HepG2 (cell line): ENCODE data around the gene SFXN5.

Experiments used
- CTCF ChIP-seq: sonication (generic); formaldehyde crosslinking; IDR thresholded peaks from 2 replicates; pipeline ENCODE4 v1.5.0; 2020; ENCODE audit warnings: mild to moderate bottlenecking, missing genetic modification reagents, moderate library complexity
- KDM3A ChIP-seq: IDR thresholded peaks from 2 replicates; pipeline ENCODE4 v1.6.1; 2018; ENCODE audit warnings: low read depth, missing compliant biosample characterization
- RAD21 ChIP-seq: fragments of 450-650 bp; formaldehyde crosslinking; IDR thresholded peaks from 2 replicates; pipeline ENCODE4 v1.5.0; 2020; ENCODE audit warnings: mild to moderate bottlenecking
- ZNF274 ChIP-seq: sonication (generic); formaldehyde crosslinking; IDR thresholded peaks from 2 replicates; pipeline ENCODE4 v1.5.1; 2020; ENCODE audit warnings: mild to moderate bottlenecking, missing genetic modification reagents
- ZNF7 ChIP-seq: IDR thresholded peaks from 2 replicates; pipeline ENCODE4 v1.6.1; 2016; ENCODE audit warnings: missing biosample characterization, missing genetic modification reagents
- ZNF724P ChIP-seq: sonication (generic); formaldehyde crosslinking; IDR thresholded peaks from 2 replicates; pipeline ENCODE4 v1.8.0; 2022; ENCODE audit warnings: missing genetic modification reagents, borderline replicate concordance
- TF ChIP-seq, protein P1 (sequence below): sonication (generic); formaldehyde crosslinking; IDR thresholded peaks from 2 replicates; pipeline ENCODE4 v1.8.1; 2023; ENCODE audit warnings: mild to moderate bottlenecking, missing genetic modification reagents, borderline replicate concordance

DNA sequence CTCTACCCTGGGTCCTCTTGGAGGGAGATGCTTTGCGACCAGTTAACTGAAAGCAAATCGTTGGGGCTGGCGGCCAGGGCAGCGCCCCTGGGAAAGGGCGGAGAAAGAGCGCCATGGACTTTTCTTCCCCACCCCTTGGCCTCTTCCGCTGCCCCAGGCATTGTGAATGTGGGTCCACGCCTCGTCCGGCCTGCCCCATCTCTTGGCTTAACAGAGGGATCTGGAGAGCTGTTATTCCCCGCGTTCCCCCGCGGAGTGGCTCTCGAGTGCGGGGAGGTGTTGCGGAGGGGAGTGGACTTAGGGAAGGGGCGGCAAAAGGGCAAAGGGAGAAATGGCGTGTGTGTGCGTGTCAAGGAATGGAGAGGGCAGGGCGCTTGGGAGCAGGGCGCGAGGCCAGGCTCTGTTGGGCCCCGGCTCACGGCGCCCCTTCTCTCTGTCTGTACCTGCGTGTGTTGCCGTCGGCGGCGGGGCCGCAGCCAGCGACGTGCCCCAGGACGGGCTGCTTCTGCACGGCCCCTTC is 147.6 kb downstream of the SFXN5 start:
- TF ChIP-seq, protein P1, sequence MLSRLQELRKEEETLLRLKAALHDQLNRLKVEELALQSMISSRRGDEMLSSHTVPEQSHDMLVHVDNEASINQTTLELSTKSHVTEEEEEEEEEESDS (CRISPR knock-in tag), result no peak
- no peak for TF ChIP-seq ZNF274 (CRISPR knock-in tag)
- no peak for TF ChIP-seq ZNF724P (CRISPR knock-in tag)
- no peak for TF ChIP-seq CTCF (CRISPR knock-in tag)
- TF ChIP-seq KDM3A (CRISPR knock-in tag), result no peak
- TF ChIP-seq ZNF7 (CRISPR knock-in tag), result no peak
- TF ChIP-seq RAD21, result no peak
